ENCODE results near the gene CAMK1G.

The CAMK1G gene

DNA sequence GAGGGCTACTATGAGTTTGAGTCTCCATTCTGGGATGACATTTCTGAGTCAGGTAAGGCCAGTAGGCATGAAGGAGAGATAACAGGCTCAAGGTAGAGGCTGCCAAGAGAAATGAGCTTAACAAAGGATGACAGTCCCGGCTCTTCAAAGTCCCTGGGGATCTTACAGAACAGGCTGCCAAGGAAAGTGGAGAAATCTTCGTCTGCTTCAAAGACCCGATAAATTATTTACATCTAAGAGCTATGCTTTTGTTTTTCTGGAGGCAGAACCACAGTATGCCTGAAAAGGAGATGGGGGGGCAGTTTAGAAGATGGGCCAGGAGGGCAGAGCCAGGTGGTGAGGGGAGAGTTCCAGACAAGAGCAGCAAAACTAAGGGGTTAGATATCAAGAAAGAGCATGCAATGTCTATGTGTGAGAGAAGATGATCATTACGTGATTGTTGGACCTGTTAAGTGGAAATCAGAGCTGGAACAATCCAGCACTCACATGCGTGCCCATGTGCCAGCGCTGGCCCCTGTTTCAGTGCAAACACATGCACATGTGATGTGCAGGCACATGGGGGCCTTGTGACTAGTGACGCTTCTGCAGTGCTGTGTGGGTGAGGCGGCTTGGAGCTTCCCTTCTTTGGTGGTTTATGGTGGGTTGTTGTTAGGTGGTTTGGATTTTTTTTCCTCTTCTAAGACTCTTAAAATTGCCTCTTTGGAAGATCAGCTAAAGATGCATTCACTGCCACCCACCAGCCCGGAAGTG lies 25.7 kb downstream of the CAMK1G start:
- no peaks in the 10 kb centered on the region for H3K27me3 ChIP-seq (ENCODE audit: low read length)
- no peaks in the 10 kb centered on the region for H3F3A ChIP-seq (ENCODE audit: insufficient read depth)
- H3K27ac ChIP-seq (ENCODE audit: low read depth, low read length) = no peak overlapping the region
- no peaks in the 10 kb centered on the region for H3K9me2 ChIP-seq (replicated peaks; ENCODE audit: insufficient read depth, low read length)
- H4K20me1 ChIP-seq (ENCODE audit: low read depth, low read length) = no peaks in the 10 kb centered on the region
- H3K9ac ChIP-seq (ENCODE audit: low read length) = no peak overlapping the region
- no peak overlapping the region for H3K4me3 ChIP-seq (ENCODE audit: insufficient read depth, low read length, poor library complexity, severe bottlenecking)
- H3K36me3 ChIP-seq (ENCODE audit: low read length) = no peaks in the 10 kb centered on the region
- no peak overlapping the region for H3K4me2 ChIP-seq (ENCODE audit: low read depth, low read length, poor library complexity, severe bottlenecking)
- H3K9me3 ChIP-seq (ENCODE audit: insufficient read depth, low read length) = no peaks in the 10 kb centered on the region
- no peak overlapping the region for H2AFZ ChIP-seq (ENCODE audit: low read depth, low read length, severe bottlenecking)
- TF ChIP-seq, protein P1, sequence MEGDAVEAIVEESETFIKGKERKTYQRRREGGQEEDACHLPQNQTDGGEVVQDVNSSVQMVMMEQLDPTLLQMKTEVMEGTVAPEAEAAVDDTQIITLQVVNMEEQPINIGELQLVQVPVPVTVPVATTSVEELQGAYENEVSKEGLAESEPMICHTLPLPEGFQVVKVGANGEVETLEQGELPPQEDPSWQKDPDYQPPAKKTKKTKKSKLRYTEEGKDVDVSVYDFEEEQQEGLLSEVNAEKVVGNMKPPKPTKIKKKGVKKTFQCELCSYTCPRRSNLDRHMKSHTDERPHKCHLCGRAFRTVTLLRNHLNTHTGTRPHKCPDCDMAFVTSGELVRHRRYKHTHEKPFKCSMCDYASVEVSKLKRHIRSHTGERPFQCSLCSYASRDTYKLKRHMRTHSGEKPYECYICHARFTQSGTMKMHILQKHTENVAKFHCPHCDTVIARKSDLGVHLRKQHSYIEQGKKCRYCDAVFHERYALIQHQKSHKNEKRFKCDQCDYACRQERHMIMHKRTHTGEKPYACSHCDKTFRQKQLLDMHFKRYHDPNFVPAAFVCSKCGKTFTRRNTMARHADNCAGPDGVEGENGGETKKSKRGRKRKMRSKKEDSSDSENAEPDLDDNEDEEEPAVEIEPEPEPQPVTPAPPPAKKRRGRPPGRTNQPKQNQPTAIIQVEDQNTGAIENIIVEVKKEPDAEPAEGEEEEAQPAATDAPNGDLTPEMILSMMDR (IDR thresholded peaks at IDR 0.05; ENCODE audit: insufficient read depth, low read length, poor library complexity, severe bottlenecking) = no peak
- no peak for TF ChIP-seq EZH2phosphoT487 (conservative IDR thresholded peaks at IDR 0.05; ENCODE audit: low read length)
- no peaks in the 10 kb centered on the region for H3K79me2 ChIP-seq (ENCODE audit: insufficient read depth, low read length)

DNA sequence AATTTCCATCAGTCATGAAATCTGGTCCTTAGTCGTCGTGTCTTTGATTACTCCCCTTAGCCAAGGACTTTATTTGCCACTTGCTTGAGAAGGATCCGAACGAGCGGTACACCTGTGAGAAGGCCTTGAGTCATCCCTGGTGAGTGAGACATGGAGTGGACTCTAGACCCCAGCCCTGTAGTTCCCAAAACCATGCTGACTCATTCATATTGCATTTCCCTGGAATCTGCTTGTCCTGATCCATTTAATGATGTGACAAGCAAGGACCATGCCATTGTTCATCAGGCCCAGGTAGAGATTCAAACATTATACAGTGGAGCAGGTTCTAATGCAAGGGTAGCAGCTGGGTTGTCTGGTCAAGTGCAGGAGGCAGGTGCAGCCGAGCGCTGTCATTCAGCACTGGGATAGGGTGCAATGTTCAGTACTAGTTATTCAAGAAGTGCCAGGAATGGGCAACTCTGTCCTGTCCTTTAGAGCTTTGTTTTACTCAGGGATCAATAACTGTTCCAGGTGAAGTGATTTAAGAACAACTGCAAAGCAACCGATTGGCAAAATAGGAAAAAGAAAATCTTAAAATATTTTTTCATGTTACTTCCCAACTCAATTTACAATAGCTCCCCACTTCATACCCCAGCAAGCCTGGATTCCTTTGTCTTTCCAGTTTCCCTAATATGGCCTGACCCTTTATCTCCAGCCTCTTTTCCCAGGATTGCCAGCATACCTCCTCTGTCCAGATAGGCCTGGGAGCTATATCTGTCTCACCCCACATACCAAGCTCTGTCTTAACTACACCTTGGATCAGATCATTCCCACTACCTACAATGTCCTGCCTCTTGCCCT lies 26.5 kb downstream of the CAMK1G start:
- Histone ChIP-seq H3K27ac (ENCODE audit: low read depth, low read length) (no peak overlapping the region), H3K4me3 (ENCODE audit: insufficient read depth, low read length, poor library complexity, severe bottlenecking) (no peak overlapping the region), H3K4me2 (ENCODE audit: low read depth, low read length, poor library complexity, severe bottlenecking) (no peak overlapping the region), H3F3A (ENCODE audit: insufficient read depth) (no peaks in the 10 kb centered on the region), H3K36me3 (ENCODE audit: low read length) (no peaks in the 10 kb centered on the region), H3K9ac (ENCODE audit: low read length) (no peak overlapping the region), H3K9me2 (replicated peaks; ENCODE audit: insufficient read depth, low read length) (no peaks in the 10 kb centered on the region), H4K20me1 (ENCODE audit: low read depth, low read length) (no peaks in the 10 kb centered on the region), H3K9me3 (ENCODE audit: insufficient read depth, low read length) (no peaks in the 10 kb centered on the region), H3K27me3 (ENCODE audit: low read length) (no peaks in the 10 kb centered on the region), H3K79me2 (ENCODE audit: insufficient read depth, low read length) (no peaks in the 10 kb centered on the region), H2AFZ (ENCODE audit: low read depth, low read length, severe bottlenecking) (no peak overlapping the region)
- TF ChIP-seq, protein P1 (IDR thresholded peaks at IDR 0.05; ENCODE audit: insufficient read depth, low read length, poor library complexity, severe bottlenecking) = no peak
- TF ChIP-seq EZH2phosphoT487 (conservative IDR thresholded peaks at IDR 0.05; ENCODE audit: low read length) = no peak

DNA sequence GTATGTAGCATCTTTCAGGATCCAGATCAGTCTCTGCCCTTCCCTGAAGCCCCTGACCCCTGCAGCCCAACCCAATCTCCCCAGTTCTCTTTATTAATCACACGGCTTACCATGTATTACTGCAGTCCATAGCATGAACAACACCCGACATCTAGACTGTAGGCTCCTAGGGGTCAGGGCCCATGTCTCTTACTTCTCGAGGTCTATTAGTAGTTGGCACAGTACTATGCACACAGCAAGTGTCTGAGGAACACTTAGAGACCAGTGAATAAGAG lies 27.1 kb downstream of the CAMK1G start:
- Histone ChIP-seq H3K4me2 (ENCODE audit: low read depth, low read length, poor library complexity, severe bottlenecking) (no peak overlapping the region), H3K9me3 (ENCODE audit: insufficient read depth, low read length) (no peaks in the 10 kb centered on the region), H3K79me2 (ENCODE audit: insufficient read depth, low read length) (no peaks in the 10 kb centered on the region), H3K27ac (ENCODE audit: low read depth, low read length) (no peak overlapping the region), H4K20me1 (ENCODE audit: low read depth, low read length) (no peaks in the 10 kb centered on the region), H3K9ac (ENCODE audit: low read length) (no peak overlapping the region), H3F3A (ENCODE audit: insufficient read depth) (no peaks in the 10 kb centered on the region), H3K27me3 (ENCODE audit: low read length) (no peaks in the 10 kb centered on the region), H3K4me3 (ENCODE audit: insufficient read depth, low read length, poor library complexity, severe bottlenecking) (no peak overlapping the region), H3K36me3 (ENCODE audit: low read length) (no peaks in the 10 kb centered on the region), H2AFZ (ENCODE audit: low read depth, low read length, severe bottlenecking) (no peak overlapping the region), H3K9me2 (replicated peaks; ENCODE audit: insufficient read depth, low read length) (no peaks in the 10 kb centered on the region)
- TF ChIP-seq, protein P1 (IDR thresholded peaks at IDR 0.05; ENCODE audit: insufficient read depth, low read length, poor library complexity, severe bottlenecking) = no peak
- no peak for TF ChIP-seq EZH2phosphoT487 (conservative IDR thresholded peaks at IDR 0.05; ENCODE audit: low read length)
